ENCODE data around the gene TRIM58.

DNA sequence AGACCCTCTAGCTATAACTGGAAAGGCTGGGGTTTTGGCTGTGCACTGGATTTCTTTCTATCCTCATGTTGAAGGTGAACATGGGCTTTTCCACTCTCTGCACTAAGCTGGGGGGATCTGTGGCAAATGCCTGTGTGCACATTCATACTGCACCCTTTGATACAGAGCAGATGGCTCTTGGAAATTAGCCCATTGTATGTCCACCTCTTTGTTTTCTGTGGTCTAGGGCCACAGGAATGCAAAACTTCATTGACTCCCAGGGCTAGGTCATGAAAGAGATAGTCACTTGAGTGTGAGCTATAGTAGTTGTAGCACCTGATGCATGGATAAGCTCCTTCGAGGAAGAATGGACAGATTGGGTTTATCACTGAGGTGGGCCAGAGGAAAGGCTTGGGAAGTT lies 27.3 kb upstream of the TRIM58 start:
- TF ChIP-seq POLR2AphosphoS5 (IDR thresholded peaks at IDR 0.05) (no peak), POLR2A (IDR thresholded peaks at IDR 0.05) (no peak)
- TF ChIP-seq, protein P1, sequence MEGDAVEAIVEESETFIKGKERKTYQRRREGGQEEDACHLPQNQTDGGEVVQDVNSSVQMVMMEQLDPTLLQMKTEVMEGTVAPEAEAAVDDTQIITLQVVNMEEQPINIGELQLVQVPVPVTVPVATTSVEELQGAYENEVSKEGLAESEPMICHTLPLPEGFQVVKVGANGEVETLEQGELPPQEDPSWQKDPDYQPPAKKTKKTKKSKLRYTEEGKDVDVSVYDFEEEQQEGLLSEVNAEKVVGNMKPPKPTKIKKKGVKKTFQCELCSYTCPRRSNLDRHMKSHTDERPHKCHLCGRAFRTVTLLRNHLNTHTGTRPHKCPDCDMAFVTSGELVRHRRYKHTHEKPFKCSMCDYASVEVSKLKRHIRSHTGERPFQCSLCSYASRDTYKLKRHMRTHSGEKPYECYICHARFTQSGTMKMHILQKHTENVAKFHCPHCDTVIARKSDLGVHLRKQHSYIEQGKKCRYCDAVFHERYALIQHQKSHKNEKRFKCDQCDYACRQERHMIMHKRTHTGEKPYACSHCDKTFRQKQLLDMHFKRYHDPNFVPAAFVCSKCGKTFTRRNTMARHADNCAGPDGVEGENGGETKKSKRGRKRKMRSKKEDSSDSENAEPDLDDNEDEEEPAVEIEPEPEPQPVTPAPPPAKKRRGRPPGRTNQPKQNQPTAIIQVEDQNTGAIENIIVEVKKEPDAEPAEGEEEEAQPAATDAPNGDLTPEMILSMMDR (IDR thresholded peaks at IDR 0.05): no peak

All from suprapubic skin (tissue), 4 donors.